ENCODE results near the gene HACL1.
"Not testable (repeated sequence)": the region's sequence is repeated elsewhere in the genome, so short reads cannot be mapped to it uniquely, and the experiment has no call there.

The HACL1 gene

DNA sequence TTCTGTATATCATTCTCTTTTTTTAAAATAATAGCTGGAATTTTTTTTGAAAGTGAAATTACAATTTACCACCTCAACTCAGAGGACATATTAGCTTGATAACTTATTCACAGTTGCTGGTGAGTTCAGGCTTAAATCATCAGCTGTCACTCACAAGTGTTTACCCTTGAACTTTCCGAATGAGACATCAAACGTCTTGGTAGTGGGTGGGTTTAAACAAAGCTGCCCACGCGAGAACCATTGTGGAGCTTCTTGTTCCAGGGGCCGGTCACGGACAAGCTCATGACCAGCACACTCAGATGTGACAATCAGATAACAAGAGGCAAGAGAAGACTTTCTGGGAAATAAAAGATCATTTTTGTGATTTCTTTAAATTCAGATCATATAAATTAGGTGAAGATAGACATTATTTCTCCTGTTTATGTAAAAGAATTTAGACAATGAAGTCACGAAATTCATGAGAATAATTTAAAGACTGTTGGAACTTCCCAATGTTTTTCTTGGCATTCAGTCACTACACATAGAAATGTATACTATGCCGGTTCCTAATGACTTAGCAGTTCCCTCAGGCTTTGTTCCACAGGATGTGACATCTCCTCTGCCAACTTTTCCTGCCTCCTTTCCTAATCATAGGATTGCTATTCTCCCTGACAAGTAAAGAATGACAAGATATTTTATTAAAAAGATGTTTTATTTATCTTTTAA is 29.4 kb upstream of the HACL1 start:
- DNase-seq (ENCODE audit: low read depth in 2 of 2), result no peak

DNA sequence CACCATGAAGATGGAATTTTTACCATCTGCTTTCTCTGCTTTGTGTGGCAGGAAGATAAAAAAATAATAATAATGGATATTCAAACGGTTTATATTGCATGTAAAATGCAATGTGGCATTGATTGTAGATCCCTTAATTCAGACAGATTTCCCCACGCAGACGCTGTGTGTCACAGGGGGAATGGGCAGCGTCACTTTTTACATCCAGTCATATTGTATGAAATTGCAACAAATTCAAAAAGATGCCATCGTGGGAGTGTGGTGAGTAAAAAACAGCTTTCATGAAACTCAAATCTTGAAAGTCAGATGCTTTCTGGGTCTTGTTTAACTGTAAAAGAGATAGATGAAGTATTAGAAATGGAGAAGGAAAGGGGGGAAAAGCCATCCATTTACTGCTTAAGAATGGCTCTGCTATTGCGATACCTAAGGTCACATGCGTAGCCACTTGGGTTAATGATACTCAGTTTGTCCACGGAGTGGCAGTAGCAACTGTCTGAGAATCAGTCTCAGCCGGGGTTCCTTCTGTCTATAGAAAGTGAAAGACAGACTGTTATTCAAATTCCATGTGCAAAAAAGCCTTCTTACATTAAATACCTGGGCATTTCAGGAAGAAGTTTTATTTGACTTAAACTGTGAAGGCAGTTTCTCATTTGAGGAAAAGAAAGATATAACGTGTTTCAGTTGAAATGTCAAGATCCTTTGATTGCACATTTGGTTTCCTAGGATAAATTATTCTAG is 28.7 kb upstream of the HACL1 start:
- DNase-seq (ENCODE audit: low read depth in 2 of 2), result peak in 1 of 2 experiments; percentile 19

DNA sequence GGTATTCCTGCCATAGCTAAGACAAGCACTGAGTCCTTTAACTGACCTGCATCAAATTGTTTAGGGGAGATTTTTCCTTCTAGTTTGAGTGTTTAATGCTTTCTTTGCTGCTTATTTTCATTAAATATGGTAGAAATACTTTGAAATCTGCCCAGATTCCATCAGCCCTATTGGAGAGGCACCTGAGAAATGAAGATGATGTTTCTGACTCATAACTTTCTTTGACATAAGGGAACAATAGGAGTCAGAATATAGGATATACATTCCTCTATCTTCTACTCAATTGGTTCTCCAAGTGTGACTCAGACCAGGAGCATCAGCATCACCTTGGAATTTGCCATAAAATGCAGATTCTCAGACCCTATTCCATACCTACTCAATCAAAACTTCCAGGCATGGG is 27.6 kb upstream of the HACL1 start:
- DNase-seq (ENCODE audit: low read depth in 2 of 2), result no peak

DNA sequence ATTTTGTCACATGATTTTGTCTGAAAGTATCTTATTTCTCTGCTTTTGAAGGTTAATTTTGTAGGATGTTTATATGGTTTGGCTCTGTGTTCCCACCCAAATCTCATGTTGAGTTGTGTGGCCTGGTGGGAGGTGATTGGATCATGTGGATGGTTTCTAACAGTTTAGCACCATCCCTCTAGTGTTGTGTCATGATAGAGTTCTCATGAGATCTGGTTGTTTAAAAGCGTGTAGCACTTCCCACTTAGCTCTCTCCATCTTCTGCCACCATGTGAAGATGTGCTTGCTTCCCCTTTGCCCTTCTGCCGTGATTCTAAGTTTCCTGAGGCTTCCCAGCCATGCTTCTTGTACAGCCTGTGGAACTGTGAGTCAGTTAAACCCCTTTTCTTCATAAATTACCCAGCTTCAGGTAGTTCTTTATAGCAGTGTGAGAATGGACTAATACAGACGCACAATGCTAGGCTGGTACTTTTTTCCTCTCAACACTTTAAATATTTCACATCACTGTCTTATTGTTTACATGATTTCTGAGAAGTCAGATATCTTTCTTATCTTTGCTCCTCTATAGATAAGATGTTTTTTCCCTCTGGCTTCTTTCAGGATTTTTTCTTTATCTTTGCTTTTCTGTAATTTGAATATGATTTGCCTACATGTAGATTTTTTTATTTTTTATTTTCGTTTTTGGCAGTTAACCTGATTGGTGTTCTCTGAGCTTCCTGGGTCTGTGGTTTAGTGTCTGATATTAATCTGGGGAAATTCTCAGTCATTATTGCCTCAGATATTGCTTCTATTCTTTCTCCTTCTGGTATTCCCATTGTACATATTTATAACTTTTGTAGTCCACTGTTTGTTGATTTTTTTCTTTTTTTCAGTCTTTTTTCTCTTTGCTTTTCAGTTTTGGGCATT is 22.4 kb upstream of the HACL1 start:
- DNase-seq (ENCODE audit: low read depth in 2 of 2), result no peak

DNA sequence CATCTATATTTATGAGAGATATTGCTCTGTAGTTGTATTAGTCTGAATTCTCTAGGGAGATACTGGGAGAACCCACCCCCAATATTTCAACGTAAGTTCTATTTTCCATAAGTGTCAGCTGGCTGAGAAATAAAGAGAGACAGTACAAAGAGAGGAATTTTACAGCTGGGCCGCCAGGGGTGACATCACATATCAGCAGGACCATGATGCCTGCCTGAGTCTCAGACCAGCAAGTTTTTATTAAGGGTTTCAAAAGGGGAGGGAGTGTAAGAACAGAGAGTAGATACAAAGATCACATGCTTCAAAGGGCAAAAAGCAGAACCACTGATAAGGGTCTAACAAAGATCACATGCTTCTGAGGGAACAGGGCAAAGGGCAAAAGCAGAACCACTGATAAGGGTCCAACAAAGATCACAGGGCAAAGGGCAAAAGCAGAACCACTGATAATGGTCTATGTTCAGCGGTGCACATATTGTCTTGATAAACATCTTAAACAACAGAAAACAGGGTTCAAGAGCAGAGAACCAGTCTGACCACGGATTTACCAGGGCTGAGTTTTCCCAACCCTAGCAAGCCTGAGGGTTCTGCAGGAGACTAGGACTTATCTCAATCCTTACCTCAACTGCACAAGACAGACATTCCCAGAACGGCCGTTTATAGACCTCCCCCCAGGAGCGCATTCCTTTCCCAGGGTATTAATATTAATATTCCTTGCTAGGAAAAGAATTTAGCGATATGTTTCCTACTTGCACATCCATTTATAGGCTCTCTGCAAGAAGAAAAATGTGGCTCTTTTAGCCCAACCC is 18.5 kb upstream of the HACL1 start:
- not testable (repeated sequence) for DNase-seq (ENCODE audit: low read depth in 2 of 2)

DNA sequence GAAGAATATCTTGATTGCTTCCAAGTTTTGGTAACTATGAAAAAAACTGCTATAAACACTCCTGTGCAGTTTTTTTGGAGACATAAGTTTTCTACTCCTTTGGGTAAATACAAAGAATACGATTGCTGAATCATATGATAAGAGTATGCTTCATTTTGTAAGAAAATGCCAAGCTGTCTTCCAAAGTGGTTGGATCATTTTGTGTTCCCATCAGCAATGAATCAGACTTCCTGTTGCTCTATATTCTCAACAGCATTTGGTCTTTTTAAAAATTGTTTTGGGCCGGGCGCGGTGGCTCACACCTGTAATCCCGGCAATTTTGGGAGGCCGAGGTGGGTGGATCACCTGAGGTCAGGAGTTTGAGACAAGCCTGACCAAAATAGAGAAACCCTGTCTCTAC is 14.7 kb upstream of the HACL1 start:
- DNase-seq (ENCODE audit: low read depth in 2 of 2), result no peak

DNA sequence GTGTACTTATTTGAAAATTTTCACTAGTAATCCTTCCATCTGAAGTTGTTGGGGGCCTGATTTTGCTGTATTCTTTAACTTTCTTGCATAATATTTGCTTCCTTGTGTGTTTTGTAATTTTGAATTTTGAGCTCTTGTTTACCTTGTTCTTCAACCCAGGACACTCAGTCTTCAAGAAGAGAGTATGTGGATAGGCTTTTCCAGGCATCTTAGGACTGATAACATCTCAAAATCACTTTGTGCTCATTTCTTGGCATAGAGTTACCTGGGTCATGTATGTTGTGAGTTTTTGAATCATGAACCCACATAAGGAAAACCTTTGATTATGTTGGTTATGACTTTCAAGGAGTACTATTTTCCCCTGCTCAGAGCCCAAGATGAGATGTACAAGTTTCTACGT is 13.6 kb upstream of the HACL1 start:
- no peak for DNase-seq (ENCODE audit: low read depth in 2 of 2)

DNA sequence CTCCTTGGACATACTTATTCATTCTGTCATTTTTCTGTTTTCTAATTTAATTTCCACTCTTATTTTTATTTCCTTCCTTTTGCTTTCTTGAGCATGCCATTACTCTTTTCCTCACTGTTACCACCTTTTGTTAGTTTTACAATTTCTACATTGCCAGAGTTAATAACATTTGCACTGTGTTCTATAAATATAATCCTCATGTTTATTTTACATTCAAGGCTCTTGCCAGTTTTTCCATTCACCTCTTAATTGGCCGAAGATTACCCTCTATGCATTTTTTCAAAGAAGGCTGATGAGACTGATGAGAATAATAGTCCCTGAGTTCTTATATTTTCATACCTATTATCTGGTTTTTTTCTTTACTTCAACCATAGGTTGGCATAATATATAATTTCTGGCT is 10.6 kb upstream of the HACL1 start:
- no peak for DNase-seq (ENCODE audit: low read depth in 2 of 2)

DNA sequence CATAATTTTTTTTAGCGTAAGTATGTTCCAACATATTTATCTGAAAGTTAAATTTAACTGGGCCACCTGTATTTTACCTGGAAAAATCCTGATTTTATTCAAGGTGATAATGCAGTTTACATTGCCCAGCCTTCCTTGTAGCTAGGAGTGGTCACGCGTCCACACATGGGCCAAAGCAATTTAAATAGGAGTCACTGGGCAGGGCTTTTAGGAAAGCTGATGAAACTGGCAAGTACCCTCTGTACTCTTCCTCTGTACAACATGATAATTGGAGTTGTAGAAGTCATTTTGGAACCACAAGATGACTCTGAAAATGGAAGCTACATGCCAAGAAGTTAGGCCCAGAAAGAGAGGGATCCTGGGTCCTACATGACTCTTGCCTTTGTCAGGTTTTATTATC is 9.6 kb upstream of the HACL1 start:
- no peak for DNase-seq (ENCODE audit: low read depth in 2 of 2)

DNA sequence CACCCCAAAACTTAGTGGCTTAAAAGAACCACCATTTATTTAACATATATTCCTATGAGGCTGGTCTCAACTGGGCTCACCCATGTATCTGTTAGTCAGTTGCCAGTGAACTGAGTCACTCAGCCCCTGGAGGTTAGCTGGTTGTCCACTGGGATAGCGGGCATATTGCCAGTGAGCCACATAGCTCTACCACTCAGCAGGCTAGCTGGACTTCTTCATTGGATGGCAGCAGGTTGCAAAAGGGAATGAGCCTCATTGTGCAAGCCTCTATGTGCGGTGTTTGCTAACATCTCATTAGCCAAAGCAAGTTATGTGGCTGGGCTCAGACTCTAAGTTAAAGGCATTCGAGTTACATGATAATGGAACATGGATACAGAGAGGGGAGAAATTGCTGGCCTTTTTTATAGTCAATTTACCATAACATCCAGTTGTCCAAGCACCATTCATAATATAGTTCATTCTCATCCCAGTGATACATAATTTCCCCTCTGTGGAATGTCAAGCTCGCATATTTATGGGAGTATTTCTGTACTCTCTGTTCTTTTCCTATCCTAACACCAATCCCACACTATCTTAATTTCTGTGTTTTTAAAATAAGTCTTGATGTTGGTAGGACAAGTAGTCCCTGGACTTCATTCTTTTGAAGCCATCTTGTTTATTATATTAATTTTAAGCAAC is 8.9 kb upstream of the HACL1 start:
- no peak for DNase-seq (ENCODE audit: low read depth in 2 of 2)

DNA sequence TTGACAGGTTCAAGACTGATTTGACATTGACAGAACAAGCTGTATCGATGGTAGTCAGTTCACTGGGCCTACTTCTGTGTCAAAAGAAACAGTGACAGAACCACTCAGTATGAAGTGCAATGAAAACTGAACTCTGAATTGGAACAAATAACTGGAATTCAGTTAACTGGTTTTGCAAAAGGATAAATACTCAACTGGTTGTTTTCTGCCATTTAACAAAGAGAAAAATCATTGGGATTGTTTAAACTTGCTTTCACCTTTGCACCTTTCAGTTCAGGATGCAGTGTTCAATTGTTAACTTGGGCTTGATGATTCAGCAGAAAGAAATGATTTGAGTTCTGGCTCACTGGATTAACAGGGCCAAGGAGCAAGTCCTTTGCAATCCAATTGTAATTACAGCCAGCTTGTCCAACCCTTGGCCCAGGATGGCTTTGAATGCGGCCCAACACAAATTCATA is 5.1 kb upstream of the HACL1 start:
- no peak for DNase-seq (ENCODE audit: low read depth in 2 of 2)

DNA sequence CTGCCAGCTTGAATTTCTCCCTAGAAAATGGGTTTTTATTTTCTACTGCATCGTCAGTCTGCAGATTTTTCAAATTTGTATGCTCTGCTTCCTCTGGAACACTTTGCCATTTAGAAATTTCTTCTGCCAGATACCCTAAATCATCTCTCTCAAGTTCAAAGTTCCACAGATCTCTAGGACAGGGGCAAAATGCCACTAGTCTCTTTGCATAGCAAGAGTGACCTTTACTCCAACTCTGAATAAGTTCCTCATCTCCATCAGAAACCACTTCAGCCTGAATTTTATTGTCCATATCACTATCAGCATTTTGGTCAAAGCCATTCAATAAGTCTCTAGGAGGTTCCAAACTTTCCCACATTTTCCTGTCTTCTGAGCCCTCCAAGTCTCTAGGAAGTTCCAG is 3.2 kb upstream of the HACL1 start:
- not testable (repeated sequence) for DNase-seq (ENCODE audit: low read depth in 2 of 2)

DNA sequence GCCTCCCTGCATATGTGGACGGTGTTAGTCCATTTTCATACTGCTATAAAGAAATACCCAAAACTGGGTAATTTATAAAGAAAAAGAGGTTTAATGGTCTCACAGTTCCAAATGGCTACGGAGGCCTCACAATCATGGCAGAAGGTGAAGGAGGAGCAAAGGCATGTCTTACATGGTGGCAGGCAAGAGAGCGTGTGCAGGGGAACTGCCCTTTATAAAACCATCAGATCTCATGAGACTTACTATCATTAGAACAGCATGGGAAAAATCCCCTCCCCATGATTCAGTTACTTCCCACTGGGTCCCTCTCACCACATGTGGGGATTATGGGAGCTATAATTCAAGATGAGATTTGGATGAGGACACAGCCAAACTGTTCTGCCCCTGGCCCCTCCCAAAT is 1.4 kb upstream of the HACL1 start:
- DNase-seq (ENCODE audit: low read depth in 2 of 2), result not testable (repeated sequence)

DNA sequence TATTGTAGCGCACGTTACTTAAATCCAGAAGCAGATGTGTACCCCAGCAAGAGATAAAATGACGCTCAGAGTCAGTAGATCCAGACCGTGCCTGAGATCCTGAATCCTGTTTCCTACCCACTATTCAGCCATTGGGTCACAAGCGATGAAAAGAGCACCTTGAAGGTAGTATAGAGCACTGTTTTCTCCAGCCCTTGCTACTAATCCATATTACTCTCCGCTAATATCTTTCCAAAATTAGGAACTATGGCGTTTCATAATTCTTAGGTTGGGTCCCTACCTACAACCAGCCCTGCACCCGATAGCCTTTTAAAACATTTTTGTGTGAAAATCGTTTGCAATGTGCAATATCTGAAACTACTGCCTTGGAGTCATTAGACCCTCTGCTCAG is 772 bp upstream of the HACL1 start:
- DNase-seq (ENCODE audit: low read depth in 2 of 2), result peak in 1 of 2 experiments; percentile 4

DNA sequence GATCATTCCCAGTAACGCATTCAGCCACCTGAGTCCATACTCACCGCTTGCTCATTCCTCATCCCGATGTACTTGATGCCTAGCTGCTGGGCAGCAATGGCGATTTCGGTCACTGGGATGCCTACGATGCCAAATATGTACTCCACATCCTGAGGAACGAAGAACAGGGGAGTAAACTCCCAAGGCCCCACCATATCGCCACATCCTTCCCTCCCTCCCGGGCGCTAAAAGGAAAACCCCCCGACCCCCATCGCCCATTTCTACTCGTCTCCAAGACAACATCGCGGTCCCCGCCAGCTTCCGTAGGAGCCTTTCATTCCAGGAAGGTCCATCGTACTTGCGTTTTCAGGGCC is 347 bp downstream of the HACL1 start:
- DNase-seq (ENCODE audit: low read depth in 2 of 2), result no peak

DNA sequence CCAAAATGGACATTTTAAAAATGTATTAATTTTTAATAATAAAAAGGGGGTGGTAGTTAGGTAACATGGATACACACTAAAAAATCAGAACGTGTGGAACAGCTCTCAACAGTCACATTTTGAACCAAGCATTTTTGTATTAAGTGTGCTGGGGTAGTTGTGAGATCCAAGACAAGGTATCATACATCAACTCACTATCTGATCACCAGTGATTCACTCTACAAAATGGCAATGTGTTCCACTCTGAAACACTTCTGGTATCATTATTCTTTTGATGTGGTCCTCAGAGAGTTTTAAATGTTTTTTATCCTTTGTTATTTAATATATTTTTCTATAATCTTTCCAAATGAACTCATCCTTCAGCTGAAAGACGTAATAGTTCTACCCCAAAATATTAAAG is 5.4 kb downstream of the HACL1 start:
- no peak for DNase-seq (ENCODE audit: low read depth in 2 of 2)

DNA sequence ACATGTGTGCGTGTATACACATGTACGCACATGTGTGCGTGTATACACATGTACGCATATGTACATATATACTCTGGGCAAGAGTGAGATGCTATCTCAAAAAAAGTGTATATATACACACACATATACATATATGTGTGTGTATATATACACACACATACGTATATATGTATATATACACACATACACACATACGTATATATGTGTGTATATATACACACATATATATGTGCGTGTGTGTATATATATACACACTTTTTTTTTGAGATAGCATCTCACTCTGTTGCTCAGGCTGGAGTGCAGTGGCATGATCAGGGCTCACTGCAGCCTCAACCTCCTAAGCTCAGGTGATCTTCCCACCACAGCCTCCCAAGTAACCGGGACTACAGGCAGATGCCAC is 8.4 kb downstream of the HACL1 start:
- DNase-seq (ENCODE audit: low read depth in 2 of 2), result no peak

DNA sequence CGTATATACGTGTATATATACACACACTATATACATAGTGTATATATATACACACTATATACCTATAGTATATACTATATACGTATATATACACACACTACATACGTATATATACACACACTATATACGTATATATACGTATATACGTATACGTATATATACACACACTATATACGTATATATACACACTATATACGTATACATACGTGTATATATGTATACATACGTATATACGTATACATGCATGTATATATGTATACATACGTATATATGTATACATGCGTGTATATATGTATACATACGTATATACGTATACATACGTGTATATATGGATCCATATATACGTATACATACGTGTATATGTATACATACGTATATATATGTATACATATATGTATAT is 9.4 kb downstream of the HACL1 start:
- no peak for DNase-seq (ENCODE audit: low read depth in 2 of 2)

DNA sequence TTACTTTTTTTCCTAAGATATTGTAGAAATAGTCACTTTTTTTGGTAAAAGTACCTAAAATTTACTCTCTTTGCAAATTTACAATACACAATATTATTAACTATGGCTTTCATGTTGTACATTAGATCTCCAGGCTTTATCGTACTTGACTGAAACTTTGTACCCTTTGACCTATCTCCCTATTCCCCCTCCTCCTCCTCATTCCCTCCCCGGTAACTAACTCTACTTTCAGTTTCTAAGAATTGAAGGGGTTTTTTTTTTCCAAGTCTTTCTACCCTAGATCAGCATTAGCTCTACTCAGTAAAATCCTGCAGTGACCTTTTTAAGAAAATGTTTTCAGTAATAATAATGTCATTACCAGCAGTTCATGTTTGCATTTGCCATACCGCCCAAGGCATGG is 10.1 kb downstream of the HACL1 start:
- DNase-seq (ENCODE audit: low read depth in 2 of 2), result no peak

DNA sequence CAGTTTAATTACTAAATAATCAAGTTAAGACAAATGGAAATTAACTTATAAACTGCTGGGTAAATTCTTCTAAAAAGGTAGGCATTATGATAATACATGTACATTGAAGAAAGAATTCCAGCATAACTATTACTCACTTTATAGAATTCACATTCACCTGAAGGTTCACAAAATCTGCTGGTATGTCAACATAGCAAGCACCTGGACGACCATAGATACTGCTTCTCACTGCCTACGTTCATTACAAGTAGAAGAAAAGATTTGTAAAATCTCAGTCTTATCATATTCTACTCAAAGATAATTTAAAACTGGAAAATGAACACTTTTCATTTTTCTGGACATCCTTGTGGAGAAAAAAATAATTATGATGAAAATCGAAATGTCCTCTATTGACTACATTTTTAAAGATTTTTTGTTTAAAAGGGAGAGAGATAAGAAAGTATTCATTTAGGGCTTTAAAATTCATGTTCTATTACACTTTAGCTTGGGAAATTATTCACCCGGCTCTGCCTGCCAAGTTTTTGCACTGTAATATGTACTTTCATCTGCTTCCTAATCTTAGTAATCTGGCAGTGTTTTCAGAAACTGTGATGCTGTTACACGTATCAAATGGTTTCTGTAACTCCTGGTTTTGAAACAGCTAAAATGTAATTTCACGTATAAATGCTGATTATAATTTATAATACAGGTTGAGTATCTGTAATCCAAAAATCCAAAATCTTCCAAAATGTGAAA is 16.1 kb downstream of the HACL1 start:
- DNase-seq (ENCODE audit: low read depth in 2 of 2), result no peak
